Thyroid gland (tissue), 4 donors: ENCODE measurements around the gene ZBTB4.
"Not testable (repeated sequence)": the region's sequence is repeated elsewhere in the genome, so short reads cannot be mapped to it uniquely, and the experiment has no call there.

Source experiments
- POLR2A ChIP-seq, 2 donors: fragments of 450-650 bp; IDR thresholded peaks; one replicate each; pipeline ENCODE4 v1.6.1; 2017; ENCODE audit warnings: antibody characterized with exemption in 2 of 2, mild to moderate bottlenecking in 2 of 2, moderate library complexity in 1 of 2
- TF ChIP-seq, protein P1 (sequence below), 6 experiments: fragments of 200-600 bp in 3 of 6; fragments of 450-650 bp in 3 of 6; sonication (generic) in 3 of 6; IDR thresholded peaks; one replicate each; pipeline ENCODE4 v1.5.1; 2016 to 2019; ENCODE audit warnings: antibody characterized with exemption in 6 of 6, mild to moderate bottlenecking in 2 of 6, inconsistent platforms in 1 of 6, moderate library complexity in 1 of 6

DNA sequence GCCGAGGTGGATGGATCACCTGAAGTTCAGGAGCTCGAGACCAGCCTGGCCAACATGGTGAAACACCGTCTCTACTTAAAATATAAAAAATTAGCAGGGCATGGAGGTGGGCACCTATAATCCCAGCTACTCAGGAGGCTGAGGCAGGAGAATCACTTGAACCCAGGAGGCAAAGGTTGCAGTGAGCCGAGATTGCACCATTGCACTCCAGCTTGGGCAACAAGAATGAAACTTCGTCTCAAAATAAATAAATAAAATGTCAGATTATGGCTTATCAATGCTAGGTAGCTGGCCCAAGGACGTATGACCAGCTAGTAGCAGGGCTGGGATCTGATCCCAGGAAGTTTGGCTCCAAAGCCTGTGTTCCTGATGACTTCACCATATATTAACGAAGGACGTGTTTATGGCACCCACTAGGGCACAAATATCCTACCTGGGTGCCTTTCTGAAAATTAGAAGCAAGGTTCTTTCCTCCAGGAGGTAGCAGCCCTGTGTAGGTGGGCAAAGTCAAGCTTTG lies 8.9 kb downstream of the ZBTB4 start:
- TF ChIP-seq, protein P1, sequence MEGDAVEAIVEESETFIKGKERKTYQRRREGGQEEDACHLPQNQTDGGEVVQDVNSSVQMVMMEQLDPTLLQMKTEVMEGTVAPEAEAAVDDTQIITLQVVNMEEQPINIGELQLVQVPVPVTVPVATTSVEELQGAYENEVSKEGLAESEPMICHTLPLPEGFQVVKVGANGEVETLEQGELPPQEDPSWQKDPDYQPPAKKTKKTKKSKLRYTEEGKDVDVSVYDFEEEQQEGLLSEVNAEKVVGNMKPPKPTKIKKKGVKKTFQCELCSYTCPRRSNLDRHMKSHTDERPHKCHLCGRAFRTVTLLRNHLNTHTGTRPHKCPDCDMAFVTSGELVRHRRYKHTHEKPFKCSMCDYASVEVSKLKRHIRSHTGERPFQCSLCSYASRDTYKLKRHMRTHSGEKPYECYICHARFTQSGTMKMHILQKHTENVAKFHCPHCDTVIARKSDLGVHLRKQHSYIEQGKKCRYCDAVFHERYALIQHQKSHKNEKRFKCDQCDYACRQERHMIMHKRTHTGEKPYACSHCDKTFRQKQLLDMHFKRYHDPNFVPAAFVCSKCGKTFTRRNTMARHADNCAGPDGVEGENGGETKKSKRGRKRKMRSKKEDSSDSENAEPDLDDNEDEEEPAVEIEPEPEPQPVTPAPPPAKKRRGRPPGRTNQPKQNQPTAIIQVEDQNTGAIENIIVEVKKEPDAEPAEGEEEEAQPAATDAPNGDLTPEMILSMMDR (IDR thresholded peaks at IDR 0.05): not testable (repeated sequence)
- TF ChIP-seq POLR2A (IDR thresholded peaks at IDR 0.05): not testable (repeated sequence)
